ENCODE data around the gene SORCS3. TPM values are rescaled to one million over a fixed set of nuclear protein-coding genes. Genes with fewer than 3 reads are reported as not detected.

Gene SORCS3
- total RNA-seq, 1 donor from 2014 or later, result not detected

GRCh38 chr10:104802941-104803340, 161.9 kb downstream of the SORCS3 start:
- no peak for TF ChIP-seq CTCF (IDR thresholded peaks at IDR 0.05; ENCODE audit: insufficient read depth, low read length, severe bottlenecking)
- Histone ChIP-seq H3K36me3 (ENCODE audit: control insufficient read depth, insufficient read depth, low read length) (no peaks in the 10 kb centered on the region), H3K27me3 (ENCODE audit: control insufficient read depth, insufficient read depth, low read length) (no peaks in the 10 kb centered on the region), H3K4me3 (ENCODE audit: low read depth, low read length) (no peak overlapping the region)
- FAIRE-seq, result no peak
- no peak for DNase-seq (ENCODE audit: low read depth)

GRCh38 chr10:104804880-104805279, 163.8 kb downstream of the SORCS3 start:
- H3K27me3 ChIP-seq (ENCODE audit: control insufficient read depth, insufficient read depth, low read length), result no peaks in the 10 kb centered on the region
- peak; percentile 23 for FAIRE-seq
- H3K36me3 ChIP-seq (ENCODE audit: control insufficient read depth, insufficient read depth, low read length), result no peaks in the 10 kb centered on the region
- H3K4me3 ChIP-seq (ENCODE audit: low read depth, low read length), result no peak overlapping the region
- DNase-seq (ENCODE audit: low read depth), result no peak
- no peak for TF ChIP-seq CTCF (IDR thresholded peaks at IDR 0.05; ENCODE audit: insufficient read depth, low read length, severe bottlenecking)

- no peak overlapping the region for H3K4me3 ChIP-seq (ENCODE audit: low read depth, low read length)
- H3K27me3 ChIP-seq (ENCODE audit: control insufficient read depth, insufficient read depth, low read length), result no peaks in the 10 kb centered on the region
- no peak for DNase-seq (ENCODE audit: low read depth)
- no peak for FAIRE-seq
- no peak for TF ChIP-seq CTCF (IDR thresholded peaks at IDR 0.05; ENCODE audit: insufficient read depth, low read length, severe bottlenecking)
- H3K36me3 ChIP-seq (ENCODE audit: control insufficient read depth, insufficient read depth, low read length), result no peaks in the 10 kb centered on the region
These were observed 165.7 kb downstream of the SORCS3 start for GRCh38 chr10:104806801-104807200.

- no peak for DNase-seq (ENCODE audit: low read depth)
- no peaks in the 10 kb centered on the region for H3K36me3 ChIP-seq (ENCODE audit: control insufficient read depth, insufficient read depth, low read length)
- TF ChIP-seq CTCF (IDR thresholded peaks at IDR 0.05; ENCODE audit: insufficient read depth, low read length, severe bottlenecking), result no peak
- no peak for FAIRE-seq
- no peaks in the 10 kb centered on the region for H3K27me3 ChIP-seq (ENCODE audit: control insufficient read depth, insufficient read depth, low read length)
- H3K4me3 ChIP-seq (ENCODE audit: low read depth, low read length), result no peak overlapping the region
These were observed 166.7 kb downstream of the SORCS3 start for GRCh38 chr10:104807581-104808310.

- no peak for TF ChIP-seq CTCF (IDR thresholded peaks at IDR 0.05; ENCODE audit: insufficient read depth, low read length, severe bottlenecking)
- DNase-seq (ENCODE audit: low read depth) (peak; percentile 66), FAIRE-seq (peak; percentile 91)
- Histone ChIP-seq H3K27me3 (ENCODE audit: control insufficient read depth, insufficient read depth, low read length) (no peaks in the 10 kb centered on the region), H3K36me3 (ENCODE audit: control insufficient read depth, insufficient read depth, low read length) (no peaks in the 10 kb centered on the region), H3K4me3 (ENCODE audit: low read depth, low read length) (no peak overlapping the region)
These were observed 168.4 kb downstream of the SORCS3 start for GRCh38 chr10:104809288-104810090.

Data from bronchial epithelial cell (primary cell).